Measurements from ENCODE around the gene TM9SF3. TPM values are rescaled to one million over a fixed set of nuclear protein-coding genes. Genes with fewer than 3 reads are reported as not detected.

Gene TM9SF3
- total and polyA plus RNA-seq, 2 donors (not counting 1 experiment from before 2014, with no cell fraction given) = 6.9 to 63.4 TPM

DNA sequence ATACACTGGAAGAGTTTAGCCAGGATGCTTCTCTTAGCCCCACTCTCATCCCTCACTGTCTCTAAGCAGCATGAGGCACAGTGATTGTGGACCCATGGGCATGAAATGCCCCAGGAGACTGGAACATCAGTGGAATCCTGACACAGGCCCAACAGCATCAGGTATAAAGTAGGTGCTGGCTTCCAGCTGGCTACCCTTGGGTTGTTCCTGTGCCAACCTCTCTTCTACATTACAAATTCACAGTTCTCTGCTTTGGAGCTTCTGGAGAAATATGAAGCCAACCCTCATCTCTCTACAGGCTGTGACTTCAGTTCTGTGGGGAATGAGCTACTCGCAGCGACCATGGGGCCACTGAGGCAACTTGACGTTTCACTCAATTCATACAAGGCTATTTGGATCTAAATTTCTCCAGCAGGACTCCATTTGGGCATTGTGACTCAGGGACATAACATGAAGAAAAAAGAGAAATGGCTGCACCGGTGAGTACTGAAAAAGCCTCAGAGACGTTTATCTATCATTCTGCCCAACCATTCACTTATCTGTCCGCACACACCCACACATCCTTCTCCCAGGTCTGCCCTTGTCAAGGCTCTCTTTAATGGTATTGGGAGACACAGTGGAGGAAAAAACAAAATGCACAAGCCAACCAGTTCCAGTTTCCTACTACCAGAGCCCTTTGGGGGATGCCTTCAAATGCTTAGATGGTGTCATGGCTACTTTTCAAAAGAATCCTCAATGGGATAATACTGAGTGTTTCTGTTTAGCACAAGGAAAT, 35.4 kb upstream of the TM9SF3 start:
- no peaks in the 10 kb centered on the region for H3K4me1 ChIP-seq (ENCODE audit: control insufficient read depth in 2 of 2, insufficient read depth in 2 of 2, low read length in 2 of 2)
- H3K4me3 Mint-ChIP-seq = no peak overlapping the region
- H3K9me3 Mint-ChIP-seq (ENCODE audit: insufficient read depth) = no peaks in the 10 kb centered on the region
- H3K4me1 Mint-ChIP-seq = no peaks in the 10 kb centered on the region
- intact Hi-C loops (cut with micrococcal nuclease) = loop anchor here (10.0 kb wide), 1 partner anchor 227 kb away; no protein-coding TSS in a partner anchor
- no peaks in the 10 kb centered on the region for H3K27me3 Mint-ChIP-seq
- ChIA-PET POLR2A (no interaction called here), CTCF (interaction anchor here (1.2 to 1.5 kb wide), 2 partner anchors 18 to 415 kb away, joined by 3 read pairs; no protein-coding TSS in a partner anchor)
- H3K27me3 ChIP-seq (replicated peaks in 1 of 4; ENCODE audit: control extremely low read depth in 1 of 4, control insufficient read depth in 3 of 4, insufficient read depth in 4 of 4, low read length in 3 of 4) = no peaks in the 10 kb centered on the region
- no peak overlapping the region for H3K4me2 ChIP-seq (replicated peaks; ENCODE audit: low read depth, low read length, poor library complexity, severe bottlenecking)
- DNase-seq (no peak), ATAC-seq (ENCODE audit: low read depth) (no peak)
- peaks cover 82% of the 10 kb centered on the region for H4K20me1 ChIP-seq (ENCODE audit: control insufficient read depth, insufficient read depth, low read length, poor library complexity, severe bottlenecking)
- no peaks in the 10 kb centered on the region for H3K9me3 ChIP-seq (ENCODE audit: control extremely low read depth in 1 of 3, control insufficient read depth in 2 of 3, insufficient read depth in 1 of 3, low read length in 2 of 3)
- TF ChIP-seq EZH2 (IDR thresholded peaks at IDR 0.05; ENCODE audit: borderline replicate concordance, insufficient read depth, low read depth, low read length, poor library complexity, severe bottlenecking) = no peak
- TF ChIP-seq, protein P1, sequence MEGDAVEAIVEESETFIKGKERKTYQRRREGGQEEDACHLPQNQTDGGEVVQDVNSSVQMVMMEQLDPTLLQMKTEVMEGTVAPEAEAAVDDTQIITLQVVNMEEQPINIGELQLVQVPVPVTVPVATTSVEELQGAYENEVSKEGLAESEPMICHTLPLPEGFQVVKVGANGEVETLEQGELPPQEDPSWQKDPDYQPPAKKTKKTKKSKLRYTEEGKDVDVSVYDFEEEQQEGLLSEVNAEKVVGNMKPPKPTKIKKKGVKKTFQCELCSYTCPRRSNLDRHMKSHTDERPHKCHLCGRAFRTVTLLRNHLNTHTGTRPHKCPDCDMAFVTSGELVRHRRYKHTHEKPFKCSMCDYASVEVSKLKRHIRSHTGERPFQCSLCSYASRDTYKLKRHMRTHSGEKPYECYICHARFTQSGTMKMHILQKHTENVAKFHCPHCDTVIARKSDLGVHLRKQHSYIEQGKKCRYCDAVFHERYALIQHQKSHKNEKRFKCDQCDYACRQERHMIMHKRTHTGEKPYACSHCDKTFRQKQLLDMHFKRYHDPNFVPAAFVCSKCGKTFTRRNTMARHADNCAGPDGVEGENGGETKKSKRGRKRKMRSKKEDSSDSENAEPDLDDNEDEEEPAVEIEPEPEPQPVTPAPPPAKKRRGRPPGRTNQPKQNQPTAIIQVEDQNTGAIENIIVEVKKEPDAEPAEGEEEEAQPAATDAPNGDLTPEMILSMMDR (IDR thresholded peaks at IDR 0.05) = no peak
- H3K4me3 ChIP-seq (ENCODE audit: control extremely low read depth in 1 of 5, extremely low read depth in 1 of 5, insufficient read depth in 1 of 5, low read depth in 2 of 5, low read length in 4 of 5) = no peak overlapping the region
- peaks cover 72% of the 10 kb centered on the region for H3K79me2 ChIP-seq (ENCODE audit: control insufficient read depth, insufficient read depth, low read length)
- H3K9ac ChIP-seq (ENCODE audit: low read length) = no peak overlapping the region
- H3K27ac ChIP-seq (ENCODE audit: low read length in 2 of 2) = no peak overlapping the region
- WGBS (ENCODE audit: insufficient coverage) = 100% methylated on average over 1 of the region's 6 CpGs
- no peak overlapping the region for H2AFZ ChIP-seq (ENCODE audit: insufficient read depth, low read depth, low read length, poor library complexity, severe bottlenecking)
- H3K36me3 ChIP-seq (replicated peaks in 1 of 2; ENCODE audit: control extremely low read depth in 1 of 2, control insufficient read depth in 1 of 2, extremely low read depth in 1 of 2, insufficient read depth in 2 of 2, low read length in 1 of 2) = peaks cover 5 to 98% of the 10 kb centered on the region in 2 experiments
- peak overlapping the region; percentile 50 for H3K27ac Mint-ChIP-seq
